HepG2 (cell line): Measurements from ENCODE around the gene GON4L. TPM values are rescaled to one million over a fixed set of nuclear protein-coding genes. Genes with fewer than 3 reads are reported as not detected.

Experiments
- ONECUT2 ChIP-seq: sonication (generic); formaldehyde crosslinking; IDR thresholded peaks from 2 replicates; pipeline ENCODE4 v1.4.0; 2020; ENCODE audit warnings: missing genetic modification reagents
- PRDM10 ChIP-seq: sonication (generic); formaldehyde crosslinking; IDR thresholded peaks from 2 replicates; pipeline ENCODE4 v1.4.0; 2020; ENCODE audit warnings: low read depth, missing genetic modification reagents
- ZNF280D ChIP-seq: sonication (generic); formaldehyde crosslinking; IDR thresholded peaks from 2 replicates; pipeline ENCODE4 v1.5.1; 2020; ENCODE audit warnings: mild to moderate bottlenecking, missing genetic modification reagents
- ZNF451 ChIP-seq: sonication (generic); formaldehyde crosslinking; IDR thresholded peaks from 2 replicates; pipeline ENCODE4 v1.5.0; 2020; ENCODE audit warnings: mild to moderate bottlenecking, missing genetic modification reagents
- ZNF609 ChIP-seq: sonication (generic); formaldehyde crosslinking; IDR thresholded peaks from 2 replicates; pipeline ENCODE4 v1.4.0; 2020; ENCODE audit warnings: mild to moderate bottlenecking, missing genetic modification reagents, borderline replicate concordance
- polyA plus RNA-seq, 8 experiments: library from polyadenylated mRNA; depleted of rRNA in 3 of 8; stranded (reverse) in 7 of 8; unstranded in 1 of 8; fragments of >200 nt; fragmentation: Illumina TruSeq in 4 of 8; extraction: Trizol in 4 of 8; gene quantifications; 2 replicates each; pipeline versions ENCODE4 v1.2.1 to v1.2.3, GENCODE V29; 2011 to 2016; ENCODE audit warnings: low read depth in 4 of 8, missing spikeins in 1 of 8, mixed read lengths in 1 of 8; ENCODE audit not compliant: insufficient read depth in 1 of 8
- total RNA-seq, 5 experiments: library from RNA; depleted of rRNA; stranded (reverse); fragments of >200 nt; fragmentation: Illumina TruSeq; extraction: Trizol; gene quantifications; 2 replicates each; pipeline ENCODE4 v1.2.3, GENCODE V29; 2016; ENCODE audit warnings: low read depth in 1 of 5

The GON4L gene
- total and polyA plus RNA-seq, 2 of the 13 experiments (the other 11 are each of a cell fraction or from before 2014, with no cell fraction given) = 14.6 to 19.6 TPM

- TF ChIP-seq ZNF609 (CRISPR knock-in tag) (no peak), ZNF280D (CRISPR knock-in tag) (no peak), ONECUT2 (no peak), ZNF451 (CRISPR knock-in tag) (no peak), PRDM10 (CRISPR knock-in tag) (no peak)
Observed at GRCh38 chr1:155713075-155713474, 143.9 kb downstream of the GON4L start (continued).
